Aortic smooth muscle cell (primary cell): ENCODE measurements around the gene NME3. TPM values are rescaled to one million over a fixed set of nuclear protein-coding genes. Genes with fewer than 3 reads are reported as not detected.

Experiments
- total RNA-seq: library from RNA; depleted of rRNA; stranded (reverse); fragments of >200 nt; gene quantifications from 2 replicates; pipeline ENCODE4 v1.2.3, GENCODE V29; 2014

The NME3 gene
- 35.4 and 48.1 TPM in 2 replicates for total RNA-seq

GRCh38 chr16:1771188-1771863 lies at the start of gene NME3:
Gene NME3, minus strand, starts transcription at chr16:1771543. Its CDS starts 9 bp downstream, at chr16:1771534.

DNA sequence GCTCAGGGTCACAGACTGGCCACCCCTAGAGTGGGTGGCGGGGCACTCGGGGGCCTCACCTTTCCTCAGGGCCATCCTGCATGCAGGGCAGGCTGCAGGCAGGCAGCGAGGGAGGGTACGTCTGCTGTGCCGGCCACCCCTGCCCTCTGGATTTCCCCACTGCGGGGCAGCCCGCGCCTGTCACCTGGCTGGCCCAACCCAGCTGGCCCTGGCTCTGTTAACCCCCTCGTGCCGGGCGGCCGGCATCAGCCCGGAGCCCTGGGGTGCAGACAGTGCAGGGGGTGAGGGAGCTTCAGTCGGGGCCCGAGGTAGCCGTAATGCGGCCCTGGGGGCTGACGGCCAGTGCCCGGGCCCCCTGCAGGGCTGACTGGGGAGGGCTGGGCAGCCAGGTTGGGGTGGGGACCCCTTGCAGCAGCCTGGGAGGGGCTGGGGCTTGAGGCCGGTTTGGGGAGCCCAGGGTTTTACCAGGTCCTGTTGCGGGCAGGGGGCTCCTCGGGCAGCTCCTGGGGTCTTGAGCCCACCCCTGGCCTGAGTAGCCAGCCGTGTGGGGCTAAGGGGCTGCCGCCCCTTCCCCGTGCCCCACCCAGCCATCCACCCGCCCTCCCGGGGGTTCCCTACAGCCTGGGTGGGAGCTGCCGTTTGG lies 22.4 kb upstream of the NME3 start, which contains the start of gene IGFALS:
Gene IGFALS (minus strand): TSS at position 128 of the 643 bp plus-strand sequence. CDS start 53 bp downstream, at position 75.

DNA sequence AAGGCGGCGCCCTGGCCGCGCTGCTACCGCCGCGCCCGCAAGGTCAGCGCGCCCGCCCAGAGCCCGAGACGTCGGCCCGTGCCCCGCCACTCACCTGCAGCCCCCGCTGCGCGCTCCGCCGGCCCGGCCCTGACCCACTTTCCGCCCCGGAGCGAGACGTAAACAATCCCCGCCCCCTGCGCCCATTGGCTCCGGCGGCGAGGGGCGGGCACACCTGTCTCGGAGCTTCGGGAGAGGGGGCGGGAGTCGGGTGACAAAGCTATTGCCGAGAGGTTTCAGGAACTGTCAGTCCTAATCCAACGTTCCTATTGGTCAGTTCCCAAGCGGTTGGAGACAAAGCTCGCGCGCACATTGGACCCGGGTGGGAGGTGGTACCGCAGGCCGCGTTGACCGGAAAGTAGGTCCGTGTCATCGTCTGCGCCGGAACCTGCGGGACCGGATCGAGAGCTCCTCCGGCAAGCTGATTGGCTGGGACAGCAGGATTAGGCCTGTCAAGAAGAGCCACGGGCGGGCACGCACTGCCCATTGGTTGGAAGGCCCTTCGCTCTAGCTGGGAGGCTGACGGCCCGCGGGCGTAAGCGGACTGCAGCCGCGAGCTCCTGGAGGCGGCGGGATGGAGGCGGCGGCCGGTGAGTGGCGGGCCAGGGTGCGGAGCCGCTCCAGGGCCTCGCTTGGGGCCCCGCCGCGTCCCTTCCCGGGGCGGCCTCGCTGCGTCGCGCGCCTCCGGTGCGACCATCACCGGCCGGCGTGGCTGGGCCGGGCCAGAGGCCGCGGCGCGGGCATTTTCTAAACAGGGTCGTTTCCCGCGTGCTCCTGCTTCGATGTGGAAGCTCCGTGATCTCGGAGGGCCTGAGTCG lies 11.3 kb upstream of the NME3 start, which contains the start of the genes NUBP2 and SPSB3:
Gene NUBP2 (plus strand): TSS at position 553 of the 857 bp plus-strand sequence. CDS start 61 bp downstream, at position 614.
Gene SPSB3 (minus strand): TSS at position 164 of the 857 bp plus-strand sequence. CDS start 1,088 bp downstream, outside the sequence.

DNA sequence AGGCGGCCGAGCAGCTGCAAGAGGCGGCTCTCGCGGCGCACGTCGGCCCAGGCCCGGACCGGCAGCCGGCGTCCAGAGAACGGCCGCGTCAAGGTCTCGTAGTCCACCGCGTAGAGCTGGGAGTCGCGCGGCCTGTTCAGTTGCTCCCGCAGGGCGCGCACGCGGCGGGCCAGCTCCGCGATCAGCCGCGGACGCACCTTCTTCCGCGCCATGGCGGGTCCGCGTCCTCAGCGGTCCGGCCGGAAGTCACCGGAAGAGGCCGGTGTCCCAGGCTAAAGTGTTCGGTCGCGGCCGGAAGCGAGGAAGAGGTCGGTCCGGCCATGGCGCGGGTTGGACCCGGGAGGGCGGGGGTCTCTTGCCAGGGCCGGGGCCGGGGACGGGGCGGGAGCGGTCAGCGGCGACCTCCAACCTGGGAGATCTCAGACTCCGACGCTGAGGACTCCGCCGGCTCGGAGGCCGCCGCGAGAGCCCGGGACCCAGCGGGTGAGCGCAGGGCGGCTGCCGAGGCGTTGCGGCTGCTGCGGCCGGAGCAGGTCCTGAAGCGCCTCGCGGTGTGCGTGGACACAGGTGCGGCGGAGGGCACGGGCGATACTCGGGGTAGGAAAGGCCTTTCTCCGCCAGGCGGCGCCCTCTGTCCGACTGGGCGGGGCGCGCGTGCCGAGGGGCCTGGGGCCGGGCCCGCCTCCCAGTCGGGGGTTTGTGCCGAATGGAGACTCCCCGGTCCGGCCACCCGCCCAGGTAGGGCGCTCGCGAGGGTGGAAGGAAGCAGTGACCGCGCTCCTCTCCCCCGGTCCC lies 1.8 kb upstream of the NME3 start, which contains the start of gene MRPS34:
Gene MRPS34 (minus strand): TSS at position 227 of the 795 bp plus-strand sequence. CDS start 15 bp downstream, at position 212.

GRCh38 chr16:1772362-1772907 lies 1.1 kb upstream of the NME3 start, which contains the start of gene EME2:
Gene EME2, plus strand, starts transcription at chr16:1772810. Its CDS starts 418 bp downstream, at chr16:1773228.

Other genes with a start within 250 kb of the NME3 start
- gene TMEM204, start 237.9 kb downstream of the NME3 start, total RNA-seq: 60.6 and 93.8 TPM in 2 replicates
- 23.6 and 27.0 TPM in 2 replicates for gene IFT140, start 159.5 kb downstream of the NME3 start, total RNA-seq
- gene CRAMP1, start 159.2 kb downstream of the NME3 start, total RNA-seq: 4.6 and 6.6 TPM in 2 replicates
- gene JPT2, start 93.3 kb downstream of the NME3 start, total RNA-seq: 22.6 and 24.3 TPM in 2 replicates
- 39.2 and 40.2 TPM in 2 replicates for gene MAPK8IP3, start 65.3 kb downstream of the NME3 start, total RNA-seq
- 8.1 and 9.5 TPM in 2 replicates for gene EME2, start 1.3 kb upstream of the NME3 start, total RNA-seq
- gene MRPS34, start 1.6 kb upstream of the NME3 start, total RNA-seq: 68.1 and 79.9 TPM in 2 replicates
- gene SPSB3, start 11.0 kb upstream of the NME3 start, total RNA-seq: 24.2 and 25.4 TPM in 2 replicates
- 45.8 and 63.5 TPM in 2 replicates for gene NUBP2, start 11.4 kb upstream of the NME3 start, total RNA-seq
- gene IGFALS, start 22.2 kb upstream of the NME3 start, total RNA-seq: under 0.01 and 0.06 TPM in 2 replicates
- 59.3 and 85.5 TPM in 2 replicates for gene HAGH, start 55.3 kb upstream of the NME3 start, total RNA-seq
- 47.1 and 74.9 TPM in 2 replicates for gene FAHD1, start 55.7 kb upstream of the NME3 start, total RNA-seq
- not detected in 2 replicates for gene MEIOB, start 100.6 kb upstream of the NME3 start, total RNA-seq
- gene HS3ST6, start 146.9 kb upstream of the NME3 start, total RNA-seq: not detected in 2 replicates
- gene MSRB1, start 171.7 kb upstream of the NME3 start, total RNA-seq: 6.3 and 6.4 TPM in 2 replicates
- gene RPL3L, start 183.1 kb upstream of the NME3 start, total RNA-seq: not detected in 2 replicates
- 259 and 267 TPM in 2 replicates for gene NDUFB10, start 188.0 kb upstream of the NME3 start, total RNA-seq
- gene RPS2, start 193.3 kb upstream of the NME3 start, total RNA-seq: 1,947 and 2,136 TPM in 2 replicates
- gene RNF151, start 195.3 kb upstream of the NME3 start, total RNA-seq: not detected in 2 replicates
- gene TBL3, start 200.5 kb upstream of the NME3 start, total RNA-seq: 29.7 and 32.4 TPM in 2 replicates
- gene NOXO1, start 209.9 kb upstream of the NME3 start, total RNA-seq: 0.12 and 0.13 TPM in 2 replicates
- gene GFER, start 212.7 kb upstream of the NME3 start, total RNA-seq: 9.9 and 11.2 TPM in 2 replicates
- gene SYNGR3, start 218.4 kb upstream of the NME3 start, total RNA-seq: 0.66 and 0.99 TPM in 2 replicates
- gene ZNF598, start 238.3 kb upstream of the NME3 start, total RNA-seq: 9.6 and 12.3 TPM in 2 replicates
- gene NPW, start 248.2 kb upstream of the NME3 start, total RNA-seq: 0.06 and 0.13 TPM in 2 replicates